GM03348 (cell line): ENCODE measurements around the gene FLT3LG.
A peak's percentile ranks its signal among the peaks of the same experiment; 100 is the strongest.

Experiments used
- DNase-seq: peaks from one replicate; pipeline ENCODE4 v3.0.0; 2012; ENCODE audit warnings: low spot score

FLT3LG gene

DNA sequence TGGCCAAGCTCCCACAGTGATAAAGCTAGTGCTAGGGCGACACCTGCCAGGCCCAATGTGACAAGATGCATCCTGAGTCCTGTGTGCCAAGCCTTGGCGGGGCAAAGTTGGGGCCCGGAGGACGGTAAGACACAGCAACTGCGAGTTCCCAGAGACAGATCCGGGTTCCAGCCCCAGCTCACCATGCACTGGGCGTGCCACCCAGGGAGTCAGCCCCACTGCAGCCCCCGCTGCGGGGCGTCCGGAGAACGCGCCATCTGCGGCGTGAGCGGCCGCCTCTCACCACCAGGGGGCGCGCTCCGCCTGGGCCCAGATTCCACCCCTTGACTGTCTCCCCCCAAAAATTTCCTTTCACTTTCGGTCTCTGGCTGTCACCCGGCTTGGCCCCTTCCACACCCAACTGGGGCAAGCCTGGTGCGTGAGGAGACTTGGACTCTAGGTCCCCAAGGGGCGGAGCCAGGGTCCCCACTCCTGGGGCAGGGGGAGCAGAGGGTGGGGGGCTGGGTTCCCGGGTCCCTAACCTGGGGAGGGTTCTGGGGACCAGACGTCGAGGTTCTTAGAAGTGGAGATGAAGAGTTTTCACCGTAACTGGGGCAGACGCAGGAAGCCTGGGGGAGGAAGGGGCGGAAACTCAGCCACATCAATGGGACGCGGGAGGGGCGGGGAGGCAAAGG lies at the start of gene FLT3LG:
FLT3LG (plus strand) TSS at position 348 of the 674 bp plus-strand sequence. CDS start 425 bp downstream, outside the sequence.
- peak; percentile 95 for DNase-seq

DNA sequence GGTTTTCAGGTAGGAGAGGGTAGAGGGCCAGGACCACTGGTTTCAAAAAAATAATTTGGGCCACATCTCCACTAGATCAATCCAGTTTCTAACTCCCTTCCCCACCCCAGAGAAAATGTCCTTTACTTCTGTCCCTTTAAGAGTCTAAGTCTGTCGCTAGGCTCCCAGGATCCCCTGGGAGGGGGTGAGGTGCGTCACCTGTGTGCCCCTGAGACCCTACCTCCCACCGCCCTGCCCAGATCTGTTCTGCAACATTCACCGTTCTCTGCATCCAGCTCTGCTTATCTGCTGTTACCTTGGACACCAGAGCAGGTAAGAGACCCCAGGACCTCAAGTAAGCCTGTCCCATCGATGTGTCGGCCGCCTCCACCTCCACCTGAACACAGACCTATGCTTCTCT lies 48.8 kb upstream of the FLT3LG start, which contains the start of gene GFY:
GFY (plus strand) TSS at position 211 of the 400 bp plus-strand sequence. CDS start 1,043 bp downstream, outside the sequence.
- no peak for DNase-seq

DNA sequence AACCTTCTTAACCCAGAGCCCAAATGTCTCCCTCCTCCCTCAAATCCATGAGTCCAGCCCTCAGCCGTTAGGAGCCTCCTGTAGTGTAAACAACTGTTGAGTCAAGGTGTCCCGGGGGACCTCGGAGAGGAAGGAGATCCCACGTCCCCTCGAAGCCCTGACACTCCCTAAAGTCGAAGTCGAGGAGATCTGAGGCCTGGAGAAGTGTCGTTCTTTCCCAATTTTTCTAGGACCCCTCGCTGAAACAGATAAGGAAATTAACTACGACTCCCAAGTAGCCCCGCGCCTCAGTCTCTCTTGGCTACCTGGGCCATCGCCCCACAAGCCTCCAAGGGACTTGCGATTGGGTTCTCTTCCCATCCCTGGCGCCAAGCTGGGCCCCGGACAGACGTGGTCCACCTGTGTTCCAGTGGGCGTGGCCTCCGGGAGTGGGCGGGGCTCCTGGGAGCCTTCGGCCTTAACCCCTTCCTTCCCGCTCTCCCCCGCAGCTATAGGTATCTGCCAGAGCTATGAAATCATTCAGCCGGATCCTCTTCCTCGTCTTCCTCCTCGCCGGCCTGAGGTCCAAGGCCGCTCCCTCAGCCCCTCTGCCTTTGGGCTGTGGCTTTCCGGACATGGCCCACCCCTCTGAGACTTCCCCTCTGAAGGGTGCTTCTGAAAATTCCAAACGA lies 48.0 kb upstream of the FLT3LG start:
- DNase-seq = no peak

- no peak for DNase-seq
Observed at GRCh38 chr19:49427339-49427738, 46.7 kb upstream of the FLT3LG start.

- DNase-seq = peak; percentile 35
Observed at GRCh38 chr19:49427855-49428546, 46.0 kb upstream of the FLT3LG start.

GRCh38 chr19:49428547-49429451 lies 45.2 kb upstream of the FLT3LG start:
- no peak for DNase-seq

DNA sequence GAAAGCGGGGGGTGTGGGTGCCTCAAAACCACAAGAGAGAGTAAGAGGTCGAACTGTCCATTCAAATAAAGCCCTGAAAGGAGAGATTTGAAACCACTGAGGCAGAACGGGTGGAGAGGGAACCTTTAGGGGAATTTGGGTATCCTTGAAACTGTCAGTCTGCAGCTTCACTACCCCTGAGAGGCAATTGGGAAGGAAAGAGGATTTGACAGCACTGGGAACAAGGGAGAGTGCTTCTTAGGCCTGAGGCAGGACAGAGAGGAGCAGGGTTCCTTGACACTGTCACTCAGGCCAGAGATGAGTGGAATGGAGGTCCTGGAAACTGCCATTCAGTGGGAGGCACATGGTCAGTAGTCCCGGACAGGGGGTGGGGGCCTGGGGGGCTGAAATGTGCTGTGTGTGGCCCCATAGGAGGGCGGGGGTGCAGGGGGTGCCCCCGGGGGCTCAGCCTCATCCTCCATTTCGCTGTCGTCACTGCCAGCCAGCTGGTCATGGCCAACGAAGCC lies 43.8 kb upstream of the FLT3LG start:
- no peak for DNase-seq

GRCh38 chr19:49430678-49431329 lies 43.2 kb upstream of the FLT3LG start:
- DNase-seq = no peak

- DNase-seq = no peak
Observed at GRCh38 chr19:49431330-49431749, 42.7 kb upstream of the FLT3LG start.

DNA sequence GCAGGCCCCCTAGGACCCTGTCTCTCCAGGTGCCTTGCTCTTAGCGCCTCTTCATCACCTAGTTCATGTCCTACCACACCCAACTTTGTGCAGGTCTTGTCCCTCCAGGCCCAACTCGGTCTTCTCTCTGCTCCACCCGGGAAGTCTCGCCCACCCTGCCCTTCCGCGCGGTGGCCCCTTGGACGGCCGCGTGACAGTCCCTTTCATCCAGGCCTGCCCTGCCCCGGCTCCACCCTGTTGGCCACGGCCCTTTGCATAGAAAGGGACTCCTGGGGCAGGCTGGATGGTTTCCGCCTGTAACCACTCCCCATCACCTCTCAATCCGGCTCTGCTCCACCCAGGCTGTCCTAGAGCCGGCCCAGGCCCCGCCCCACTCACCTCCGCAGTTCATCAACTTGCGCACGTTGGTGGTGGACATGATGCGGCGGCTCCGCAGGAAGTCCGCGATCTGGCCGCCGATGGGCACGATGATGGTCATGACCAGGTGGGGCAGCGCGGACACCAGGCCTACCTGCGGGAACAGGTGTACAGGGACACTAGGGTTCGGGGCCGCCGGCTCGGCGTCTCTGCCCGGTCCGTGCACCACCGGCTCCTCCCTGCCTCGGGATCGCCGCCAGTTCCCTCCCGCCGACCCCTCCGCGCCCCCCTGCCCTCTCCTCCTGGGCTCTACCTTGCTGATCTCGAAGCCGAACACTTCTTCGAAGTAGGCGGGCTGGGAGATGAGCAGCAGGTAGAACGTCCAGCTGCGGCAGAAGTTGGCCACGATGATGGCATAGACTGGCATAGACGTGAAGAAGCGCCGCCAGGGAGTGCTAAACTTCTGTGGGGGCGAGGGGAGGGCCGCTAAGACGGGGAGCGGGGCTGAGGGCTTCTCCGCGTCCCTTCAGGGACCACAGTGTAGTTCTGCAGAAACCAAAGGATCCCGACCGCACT lies 41.6 kb upstream of the FLT3LG start:
- no peak for DNase-seq

GRCh38 chr19:49433240-49433901 lies 40.6 kb upstream of the FLT3LG start:
- DNase-seq = no peak

DNA sequence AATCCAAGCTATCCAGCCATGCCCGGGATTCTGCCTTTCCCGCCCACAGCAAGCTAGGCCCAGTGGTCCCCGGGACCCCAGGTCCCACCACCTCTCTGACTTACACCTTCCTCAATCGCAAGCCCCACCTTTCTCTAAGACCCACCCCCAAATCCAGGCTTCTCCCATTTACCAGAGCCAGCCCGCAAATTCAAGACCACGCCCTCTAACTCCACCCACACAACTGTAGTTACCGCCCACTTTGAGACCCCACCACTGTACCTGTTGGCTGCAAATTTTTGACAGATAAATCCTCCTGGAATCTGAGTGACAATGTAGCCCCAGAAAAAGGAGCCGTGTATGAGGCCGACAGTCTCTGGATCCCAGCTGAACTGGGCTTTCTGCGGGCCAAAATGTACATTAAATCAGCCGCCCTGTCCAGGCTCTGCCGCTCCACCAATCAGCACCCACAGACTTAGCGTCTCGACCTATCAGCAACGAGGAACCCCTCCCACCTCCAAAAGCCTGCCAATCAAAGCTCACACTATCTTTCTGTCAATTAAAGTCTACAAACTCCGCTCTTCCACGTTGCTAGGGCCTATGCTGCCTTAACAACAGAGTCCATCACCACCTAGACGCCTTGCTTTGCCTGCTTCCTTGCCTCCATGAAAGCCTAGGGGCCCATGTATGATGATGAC lies 39.0 kb upstream of the FLT3LG start:
- no peak for DNase-seq

- DNase-seq = no peak
Observed at GRCh38 chr19:49435670-49436069, 38.3 kb upstream of the FLT3LG start.

DNA sequence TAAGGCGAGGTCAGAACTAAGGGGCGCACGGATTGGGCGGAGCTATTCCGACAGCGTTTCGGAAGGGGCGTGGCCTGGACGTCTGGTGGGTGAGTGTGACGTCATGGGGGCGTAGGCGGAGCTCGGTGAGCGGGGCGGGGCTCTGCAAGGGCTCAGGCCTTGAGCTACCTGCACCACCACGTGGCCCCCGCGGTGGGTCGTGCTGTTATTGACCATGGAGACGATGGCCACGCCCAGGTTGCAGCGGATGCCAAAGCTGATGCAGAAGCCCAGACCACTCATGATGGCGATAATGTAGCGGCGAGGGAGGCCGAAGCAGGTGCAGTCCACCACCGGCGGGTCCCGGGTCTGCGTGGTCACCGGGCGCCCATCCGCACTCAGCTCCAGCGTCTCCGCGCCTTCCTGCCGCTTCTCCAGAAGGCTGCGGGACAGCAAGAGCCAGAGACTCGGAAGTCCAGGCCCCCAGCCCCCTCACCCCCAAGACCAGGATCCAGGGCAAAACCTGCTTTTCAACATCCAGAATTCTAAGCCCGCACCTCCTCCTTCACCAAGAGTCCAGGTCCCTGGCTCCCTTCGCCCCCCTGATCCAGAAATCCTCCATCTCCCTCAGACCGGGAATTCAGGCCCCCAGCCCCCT lies 37.5 kb upstream of the FLT3LG start:
- no peak for DNase-seq

DNA sequence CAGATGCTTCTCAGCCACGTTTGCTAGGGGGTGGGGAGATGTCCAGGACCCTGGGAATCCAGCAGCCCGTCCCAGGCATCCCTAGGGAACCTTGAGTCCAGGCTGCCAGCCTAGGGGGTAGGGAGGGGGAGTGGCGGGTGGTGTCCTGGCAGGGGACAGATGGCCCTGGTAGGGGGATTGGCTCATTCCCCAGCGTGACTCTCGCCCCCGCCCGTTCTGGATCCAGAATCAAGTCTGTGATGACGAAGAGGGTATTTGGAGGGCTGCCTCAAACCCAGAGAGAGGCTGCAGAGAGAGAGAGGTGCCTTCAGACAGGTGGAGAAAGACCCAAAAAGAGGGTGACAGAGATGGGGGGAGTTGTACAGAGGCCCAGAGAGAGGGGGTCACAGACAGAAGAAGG lies 36.8 kb upstream of the FLT3LG start:
- DNase-seq = no peak

DNA sequence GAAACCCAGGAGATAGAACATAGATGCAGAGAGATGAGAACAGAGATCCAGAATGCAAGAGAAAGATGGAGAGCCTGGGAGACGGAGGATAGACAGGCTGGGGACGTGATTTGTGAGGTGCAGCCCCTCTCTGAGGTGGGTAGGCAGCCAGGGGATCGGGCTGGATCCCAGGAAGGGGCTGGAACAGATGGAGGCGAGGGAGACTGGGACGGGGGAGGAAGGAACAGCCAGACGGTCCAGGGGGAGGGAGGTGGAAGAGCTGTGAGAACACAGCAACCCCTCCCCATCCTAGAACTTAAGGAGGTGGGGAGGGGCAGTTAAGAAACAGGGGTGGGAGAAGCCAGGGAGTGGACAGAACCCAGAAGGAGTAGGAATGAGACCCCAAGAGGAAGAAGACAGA lies 35.8 kb upstream of the FLT3LG start:
- DNase-seq = no peak

DNA sequence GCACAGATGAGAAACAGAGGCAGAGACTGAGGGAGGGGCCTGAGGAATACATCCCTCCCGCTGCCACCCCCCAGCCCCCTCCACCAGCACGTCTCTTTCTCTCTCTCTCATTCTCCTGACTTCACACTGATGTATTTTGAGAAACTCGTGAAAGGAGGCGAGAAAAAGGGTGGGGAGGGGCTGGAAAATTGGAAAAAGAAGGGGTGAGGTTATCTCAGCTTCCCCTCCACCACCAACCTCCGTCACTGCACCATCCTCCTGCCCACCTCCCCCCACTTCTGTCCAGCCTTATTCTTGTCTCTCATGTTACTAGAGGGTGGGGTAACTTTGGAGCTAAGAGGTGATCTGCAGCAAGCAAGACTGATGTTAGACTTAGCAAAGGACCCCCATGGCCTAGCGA lies 34.2 kb upstream of the FLT3LG start:
- no peak for DNase-seq

DNA sequence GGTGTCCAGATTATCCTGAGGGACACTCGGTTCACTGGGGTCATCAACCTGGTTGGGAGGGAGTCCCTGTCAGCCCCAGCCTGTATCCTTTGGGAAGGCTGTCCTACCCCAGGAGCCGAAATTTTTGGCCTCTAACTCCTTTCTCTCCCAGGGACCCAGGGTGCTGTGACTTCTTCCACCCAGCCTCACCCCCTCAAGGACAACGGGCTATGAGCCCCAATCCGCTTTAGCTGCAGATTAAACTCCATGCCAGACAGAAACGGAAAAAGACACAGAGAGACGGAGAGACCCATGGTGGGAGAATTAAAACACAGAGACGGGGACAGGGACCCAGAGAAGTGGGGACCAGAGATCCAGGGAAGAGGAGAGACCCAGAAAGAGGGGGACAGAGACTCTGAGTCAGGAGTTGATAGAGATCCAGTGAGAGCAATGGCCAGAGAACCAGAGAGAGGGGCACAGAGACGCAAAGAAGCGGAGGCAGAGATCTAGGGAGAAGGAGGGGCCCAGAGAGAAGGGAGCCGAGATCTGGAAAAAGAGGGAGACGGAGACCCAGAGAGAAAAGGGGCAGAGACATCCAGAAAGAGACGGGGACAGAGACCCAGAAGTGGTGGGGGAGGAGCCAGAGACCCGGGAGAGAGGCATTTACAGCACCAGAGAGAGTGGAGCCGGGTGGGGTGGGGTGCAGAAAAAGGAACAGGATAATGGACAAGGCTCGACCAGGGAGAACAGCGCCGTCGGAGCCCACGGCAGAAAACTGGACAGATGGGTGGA lies 33.4 kb upstream of the FLT3LG start:
- DNase-seq = no peak
